T-helper 2 cell treated with Interferon-gamma antibody and Interleukin-4, amounts not matched to agents 100 ng/mL and 5 ng/mL, for 36 hours (primary cell): ENCODE data around the gene CSPG4. TPM values are rescaled to one million over a fixed set of nuclear protein-coding genes. Genes with fewer than 3 reads are reported as not detected.

Source experiments
- intact Hi-C: fragments of 100-400 bp; cut with micrococcal nuclease; formaldehyde crosslinking; loops from one replicate; pipeline ENCODE4 v1.15.1; 2023
- total RNA-seq: library from RNA; stranded (reverse); gene quantifications from 2 replicates; pipeline ENCODE4 v1.2.3, GENCODE V29; 2022

Gene CSPG4
- total RNA-seq, 1 donor from 2014 or later: not detected

DNA sequence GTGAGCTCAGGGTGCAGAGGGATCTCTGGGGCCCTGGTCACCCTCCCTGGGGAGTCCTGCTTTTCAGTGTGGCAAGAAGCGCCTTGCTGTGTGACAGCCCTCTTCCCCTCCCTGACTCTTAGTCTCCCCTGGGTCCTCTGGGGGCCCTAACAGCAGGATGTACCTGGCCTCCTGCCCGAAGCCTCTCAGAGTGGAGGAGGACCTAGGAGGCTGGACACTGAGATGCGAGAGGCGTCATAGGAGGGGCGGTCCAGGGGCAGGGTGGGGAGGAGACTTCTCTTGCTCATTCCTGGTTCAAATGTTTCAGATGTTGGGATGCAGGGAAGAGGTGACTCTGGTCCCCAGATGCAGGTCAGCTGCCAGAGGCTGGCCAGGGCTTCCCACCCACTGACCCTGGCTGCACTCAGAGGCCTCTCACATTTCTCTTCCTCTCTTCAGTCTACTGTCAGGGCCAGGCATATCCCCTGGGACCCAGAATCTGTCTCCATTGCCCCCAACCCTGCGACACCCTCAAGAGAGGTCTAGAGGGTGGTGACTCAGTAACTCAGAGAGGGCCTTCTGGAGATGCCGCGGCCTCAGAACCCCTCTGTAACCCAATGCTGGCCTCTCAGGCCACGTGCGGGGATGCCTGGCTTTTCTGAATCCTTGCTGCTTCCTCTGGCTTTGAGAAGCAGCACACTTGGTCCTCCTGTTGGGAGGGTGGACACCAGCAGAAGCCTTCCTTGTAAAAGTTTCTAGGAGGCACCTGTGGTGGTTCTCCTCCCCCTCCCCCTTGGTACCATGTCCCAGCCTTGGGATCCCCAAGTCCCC is 39.0 kb downstream of the CSPG4 start:
- intact Hi-C loops: no loop called here

DNA sequence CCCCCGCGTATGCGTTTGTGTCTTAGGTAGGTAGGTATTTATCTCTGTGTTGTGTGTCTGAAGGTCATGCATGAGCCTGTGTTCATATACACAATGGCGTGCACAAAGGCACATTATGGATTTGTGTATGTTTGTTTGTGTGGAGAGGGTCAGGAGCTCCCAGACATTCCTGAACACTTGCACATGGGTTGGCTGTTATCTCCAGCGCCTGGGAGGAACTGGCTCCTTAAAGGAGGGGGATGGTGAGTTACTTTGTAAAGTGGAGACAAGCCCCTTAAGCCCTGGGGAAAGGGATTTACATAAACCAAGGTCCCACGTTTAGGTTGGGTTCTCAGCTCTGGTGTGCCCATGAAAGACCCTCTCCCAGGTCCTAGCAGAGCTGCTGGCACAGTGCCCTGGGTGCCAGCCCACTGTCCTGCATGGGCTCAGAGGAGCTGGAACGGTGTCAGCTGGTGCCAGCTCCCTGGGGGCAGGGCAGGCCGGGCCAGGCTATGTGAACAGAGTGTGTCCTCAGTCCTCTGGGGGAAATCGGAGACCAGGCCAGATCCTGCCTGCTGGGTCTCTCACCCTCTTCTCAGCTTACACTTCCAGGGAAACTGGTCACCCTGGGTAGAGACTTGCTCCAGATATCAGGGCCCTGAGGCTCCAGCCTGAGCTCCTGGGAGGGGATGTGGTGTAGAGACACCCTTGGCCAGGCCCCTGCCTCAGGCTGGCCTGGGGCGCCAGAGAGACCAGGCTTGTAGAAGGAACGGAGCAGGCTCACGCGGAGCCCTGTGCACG is 39.8 kb downstream of the CSPG4 start:
- intact Hi-C loops: no loop called here

DNA sequence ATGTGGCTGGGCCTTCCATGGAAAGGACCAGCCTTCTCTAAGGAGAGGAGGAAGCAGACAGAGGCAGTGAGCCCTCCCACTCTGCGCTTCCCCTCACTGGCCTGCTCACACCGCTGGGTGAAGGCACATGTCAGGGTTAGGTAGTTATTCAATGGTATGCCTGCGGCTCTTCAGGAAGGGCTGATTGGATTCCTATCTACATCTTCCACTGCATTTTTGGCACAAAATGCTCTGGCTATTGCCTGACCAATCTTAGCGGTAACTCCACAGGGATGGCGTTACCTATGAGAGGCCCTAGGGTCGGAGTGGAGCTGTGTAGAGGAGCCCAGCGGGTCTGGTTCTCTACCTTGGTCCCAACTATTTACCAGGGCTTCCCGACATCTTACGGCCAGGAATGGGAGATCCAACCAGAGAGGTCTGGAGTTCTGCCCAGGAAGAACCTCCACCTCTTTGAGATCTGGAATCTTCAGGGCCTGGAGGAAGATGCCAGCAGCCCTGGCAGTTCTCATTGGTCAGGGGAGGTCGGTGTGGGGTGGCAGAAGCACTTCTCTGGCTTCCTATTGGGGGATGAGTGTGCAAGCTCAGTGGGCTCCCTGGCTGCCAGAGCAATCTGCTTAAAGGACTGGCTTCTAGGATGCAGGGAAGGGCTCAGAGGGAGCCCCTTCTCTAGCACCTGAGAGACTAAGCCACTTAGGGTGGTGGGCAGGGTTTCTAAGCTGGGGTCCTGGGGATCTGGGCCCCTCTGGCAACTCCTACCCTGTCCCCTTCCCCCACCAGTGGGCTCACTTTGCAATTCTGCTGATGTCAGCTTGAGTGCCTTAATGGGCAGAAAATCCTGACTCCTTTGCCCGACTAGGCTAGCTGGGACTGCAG is 40.7 kb downstream of the CSPG4 start:
- intact Hi-C loops: no loop called here

DNA sequence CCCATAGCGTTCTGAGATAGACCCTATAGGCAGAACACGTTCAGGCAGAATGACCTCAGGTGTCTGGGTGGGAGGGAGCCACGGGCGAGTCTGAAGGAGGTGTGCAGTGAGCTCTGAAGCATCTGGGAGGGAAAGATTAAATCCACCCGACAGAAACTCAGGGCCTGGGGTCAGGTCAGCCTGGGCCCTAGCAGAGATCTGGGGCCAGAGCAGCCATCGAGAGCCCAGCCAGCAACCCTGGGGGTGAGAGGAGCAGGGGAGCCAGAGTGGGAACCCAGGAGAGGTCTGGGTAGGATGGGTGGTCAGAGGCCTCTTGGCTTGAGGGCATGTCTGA is 42.8 kb downstream of the CSPG4 start:
- intact Hi-C loops: no loop called here

GRCh38 chr15:75669191-75669878 is 43.3 kb downstream of the CSPG4 start:
- intact Hi-C loops: no loop called here

DNA sequence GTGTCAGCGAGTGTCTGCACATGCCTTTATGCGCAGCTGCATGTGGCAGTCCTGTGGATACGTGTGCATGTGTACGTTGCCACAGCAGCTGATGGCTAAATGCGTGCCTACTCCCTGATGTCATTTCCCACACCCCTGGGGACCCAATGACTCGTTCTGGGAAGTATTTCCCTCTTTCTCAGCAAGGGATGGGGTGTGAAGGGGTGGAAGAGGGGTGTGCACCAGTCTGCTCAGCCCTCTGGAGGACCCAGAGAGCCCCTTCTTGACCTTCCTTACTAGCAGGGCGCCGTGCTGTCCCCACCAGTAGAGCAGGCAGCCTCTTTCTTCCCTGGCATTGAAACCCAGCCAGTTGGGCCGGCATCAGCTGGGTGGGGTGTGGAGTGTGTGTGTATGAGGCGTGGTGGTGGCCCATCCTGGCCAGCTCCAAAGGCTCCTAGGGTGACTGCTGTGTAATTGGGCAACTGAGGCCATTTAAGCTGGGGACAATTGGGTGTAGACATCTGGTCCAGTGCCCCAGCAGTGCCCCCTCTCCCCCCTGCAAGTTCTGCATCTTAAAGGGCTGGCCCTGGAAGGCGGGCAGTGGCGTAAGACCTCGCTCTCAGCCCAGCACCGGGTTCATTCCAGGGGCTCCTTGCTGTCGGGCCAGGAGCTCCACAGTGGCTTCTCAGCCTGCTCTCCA is 45.7 kb downstream of the CSPG4 start:
- intact Hi-C loops: no loop called here

DNA sequence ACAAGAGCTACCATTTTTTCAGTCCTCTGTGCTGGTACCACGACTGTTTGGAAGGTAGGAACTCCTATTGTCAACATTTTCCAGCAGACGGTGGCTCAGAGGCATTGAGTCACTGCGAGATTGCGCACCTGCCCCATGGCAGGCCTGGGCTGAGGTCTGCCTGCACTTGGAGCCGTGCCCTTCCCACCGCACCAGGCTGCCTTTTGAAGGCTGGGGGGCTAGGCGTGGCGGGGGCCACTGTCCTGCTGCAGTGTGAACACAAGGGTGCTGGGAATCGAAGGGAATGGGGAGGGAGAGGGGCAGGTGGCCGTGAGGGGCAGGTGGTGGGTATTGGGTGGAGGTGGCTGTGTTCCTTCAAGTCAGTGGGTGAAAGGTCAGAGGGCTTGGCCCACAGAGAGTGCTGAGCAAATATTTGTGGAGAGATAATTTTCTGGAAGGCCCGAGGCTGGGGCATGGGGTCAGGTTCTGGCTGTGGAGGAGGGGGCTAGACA is 48.7 kb downstream of the CSPG4 start:
- intact Hi-C loops: no loop called here

- intact Hi-C loops: no loop called here
These were observed 49.7 kb downstream of the CSPG4 start for GRCh38 chr15:75662823-75663519.

DNA sequence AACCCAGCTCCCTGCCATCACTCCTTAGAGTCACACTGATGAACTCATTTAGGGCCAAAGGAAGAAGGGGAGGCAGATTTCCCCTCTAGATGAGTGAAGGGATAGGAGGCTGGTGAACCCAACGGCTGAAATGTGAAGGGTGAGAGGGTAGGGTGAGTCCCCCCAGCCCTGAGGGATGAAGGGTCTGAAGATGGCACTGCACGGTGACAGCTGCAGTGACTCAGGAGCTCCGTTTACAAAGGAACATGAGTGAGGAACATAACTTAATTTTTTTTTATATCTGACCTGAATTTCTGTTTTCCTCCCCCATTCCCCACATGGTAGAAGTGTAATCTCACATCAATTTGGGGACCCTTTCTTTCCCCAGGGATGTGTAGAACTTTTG is 50.9 kb downstream of the CSPG4 start:
- intact Hi-C loops: no loop called here

- intact Hi-C loops: no loop called here
These were observed 51.4 kb downstream of the CSPG4 start for GRCh38 chr15:75661100-75661755.

GRCh38 chr15:75659928-75660645 is 52.6 kb downstream of the CSPG4 start:
- intact Hi-C loops: no loop called here

DNA sequence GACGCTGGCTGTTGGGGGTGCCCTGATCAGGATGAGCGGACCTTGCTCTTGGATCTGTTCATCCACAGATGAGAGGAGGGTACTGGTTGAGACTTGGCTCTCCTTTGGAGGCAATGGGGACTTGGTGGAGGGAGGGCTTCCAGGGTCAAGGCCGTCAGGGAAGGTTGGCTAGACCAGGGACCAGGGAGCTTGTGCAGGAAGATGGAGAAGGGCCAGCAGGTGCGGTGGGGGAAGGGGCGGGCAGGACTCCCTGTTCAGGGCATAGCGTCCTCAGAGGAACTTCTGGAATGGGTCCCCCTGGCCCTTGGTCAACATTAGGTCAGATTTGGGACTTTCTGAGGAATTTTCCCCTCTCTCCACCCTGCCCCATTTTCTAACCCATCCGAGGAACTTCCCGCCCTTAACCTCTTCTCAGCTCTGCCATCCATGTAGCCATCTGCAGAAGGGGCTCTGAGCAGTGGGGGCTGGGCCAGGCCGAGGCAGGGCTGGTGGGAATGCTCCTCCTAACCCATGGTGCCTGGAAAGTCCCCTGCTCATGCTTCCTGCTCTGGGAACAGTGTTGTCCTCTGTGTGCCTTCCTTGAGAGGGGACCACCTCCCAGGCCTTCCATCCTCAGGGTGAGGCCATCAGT is 53.4 kb downstream of the CSPG4 start:
- intact Hi-C loops: no loop called here

GRCh38 chr15:75656813-75657212 is 55.8 kb downstream of the CSPG4 start:
- intact Hi-C loops: no loop called here

- intact Hi-C loops: no loop called here
These were observed 56.3 kb downstream of the CSPG4 start for GRCh38 chr15:75656331-75656730.

DNA sequence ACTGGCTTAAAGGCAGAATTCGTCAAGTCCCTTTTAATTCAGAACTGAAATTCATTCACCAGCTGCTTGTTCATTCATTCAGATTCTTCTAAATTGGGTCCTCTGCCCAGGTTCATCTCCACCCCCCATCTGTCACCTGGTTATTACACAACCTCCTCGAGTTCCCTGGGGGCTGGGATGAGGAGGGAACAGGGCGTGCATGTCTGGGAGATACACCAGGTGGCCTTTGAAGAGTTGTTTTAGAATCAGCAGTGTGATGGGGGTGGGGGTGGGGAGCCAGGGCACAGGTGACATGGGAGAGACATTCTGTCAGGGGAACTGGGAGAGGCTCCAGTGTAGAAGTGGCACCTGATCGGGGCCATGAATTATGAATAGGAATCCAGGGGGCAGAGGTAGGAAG is 56.7 kb downstream of the CSPG4 start:
- intact Hi-C loops: no loop called here

DNA sequence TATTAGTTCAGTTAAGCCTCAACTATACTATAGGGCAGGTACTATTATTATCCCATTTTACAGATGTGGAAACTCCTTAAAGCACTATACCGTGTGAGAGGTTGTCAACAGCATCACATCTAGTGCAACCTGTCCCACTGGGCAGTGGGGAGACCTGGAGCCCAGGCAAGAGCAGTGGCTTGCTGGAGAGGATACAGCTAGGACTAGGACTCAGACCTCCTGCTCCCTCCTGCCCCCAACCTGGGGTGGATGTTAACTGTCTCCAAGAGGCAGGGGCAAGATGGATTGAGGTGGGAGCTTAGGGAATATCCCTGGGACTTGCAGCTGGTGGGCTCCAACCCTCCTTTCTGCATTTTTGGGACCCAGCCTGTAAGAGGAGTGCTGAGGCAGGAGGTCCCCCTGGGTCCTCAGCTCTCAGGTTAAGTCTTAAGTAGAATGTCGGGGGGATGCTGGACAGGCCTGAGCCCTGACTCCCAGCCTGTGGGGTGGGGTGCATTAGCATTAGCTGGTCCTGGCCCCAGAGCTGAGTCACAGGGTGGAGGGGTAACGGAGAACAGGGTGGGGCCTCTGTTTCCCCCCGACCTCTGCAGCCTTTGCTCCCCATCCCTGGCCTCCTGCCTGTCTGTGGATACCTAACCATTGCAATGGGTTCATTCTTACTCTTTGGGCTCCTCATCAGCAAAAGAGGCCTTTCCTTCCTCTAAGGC is 58.3 kb downstream of the CSPG4 start:
- intact Hi-C loops: no loop called here

GRCh38 chr15:75653347-75653913 is 59.2 kb downstream of the CSPG4 start:
- intact Hi-C loops: no loop called here
